ENCODE results near the gene UBE2O.

Gene UBE2O

DNA sequence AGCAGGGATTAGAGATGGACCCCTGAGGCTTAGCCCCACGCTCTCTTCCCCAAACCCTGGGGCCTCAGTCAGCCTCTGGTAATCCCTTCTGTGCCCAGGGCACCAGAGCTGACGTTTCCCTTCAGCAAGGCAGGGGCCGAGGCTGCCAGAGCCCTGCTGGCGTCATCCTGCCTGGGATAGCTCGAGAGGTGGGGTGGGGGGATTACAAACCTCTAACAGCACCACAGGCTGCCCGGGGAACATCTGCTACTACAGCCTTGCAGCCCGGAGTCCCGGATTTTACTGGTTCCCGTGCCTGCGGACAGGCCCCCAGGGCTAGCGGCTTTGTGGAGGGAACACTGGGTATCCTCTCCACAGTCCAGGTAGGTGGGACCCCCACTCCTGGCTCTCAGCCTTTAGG lies 14.4 kb upstream of the UBE2O start, which contains the start of gene AANAT:
Gene AANAT, plus strand, starts transcription at position 238 of the 400 bp plus-strand sequence. CDS start 1,144 bp downstream, outside the sequence.
- no peak for TF ChIP-seq CTCF (IDR thresholded peaks at IDR 0.05; ENCODE audit: low read length, missing control alignments)
- no peak for DNase-seq (ENCODE audit: low read depth)
- H3K4me3 ChIP-seq (replicated peaks; ENCODE audit: low read depth, low read length): no peak within 1 kb of the TSS

- DNase-seq (ENCODE audit: low read depth): no peak
- TF ChIP-seq CTCF (IDR thresholded peaks at IDR 0.05; ENCODE audit: low read length, missing control alignments): no peak
- H3K4me3 ChIP-seq (replicated peaks; ENCODE audit: low read depth, low read length): no peak overlapping the region
Measured at GRCh38 chr17:76466775-76467130, 13.8 kb upstream of the UBE2O start.

GRCh38 chr17:76462556-76463290 lies 9.8 kb upstream of the UBE2O start:
- H3K4me3 ChIP-seq (replicated peaks; ENCODE audit: low read depth, low read length): no peak overlapping the region
- no peak for DNase-seq (ENCODE audit: low read depth)
- no peak for TF ChIP-seq CTCF (IDR thresholded peaks at IDR 0.05; ENCODE audit: low read length, missing control alignments)

DNA sequence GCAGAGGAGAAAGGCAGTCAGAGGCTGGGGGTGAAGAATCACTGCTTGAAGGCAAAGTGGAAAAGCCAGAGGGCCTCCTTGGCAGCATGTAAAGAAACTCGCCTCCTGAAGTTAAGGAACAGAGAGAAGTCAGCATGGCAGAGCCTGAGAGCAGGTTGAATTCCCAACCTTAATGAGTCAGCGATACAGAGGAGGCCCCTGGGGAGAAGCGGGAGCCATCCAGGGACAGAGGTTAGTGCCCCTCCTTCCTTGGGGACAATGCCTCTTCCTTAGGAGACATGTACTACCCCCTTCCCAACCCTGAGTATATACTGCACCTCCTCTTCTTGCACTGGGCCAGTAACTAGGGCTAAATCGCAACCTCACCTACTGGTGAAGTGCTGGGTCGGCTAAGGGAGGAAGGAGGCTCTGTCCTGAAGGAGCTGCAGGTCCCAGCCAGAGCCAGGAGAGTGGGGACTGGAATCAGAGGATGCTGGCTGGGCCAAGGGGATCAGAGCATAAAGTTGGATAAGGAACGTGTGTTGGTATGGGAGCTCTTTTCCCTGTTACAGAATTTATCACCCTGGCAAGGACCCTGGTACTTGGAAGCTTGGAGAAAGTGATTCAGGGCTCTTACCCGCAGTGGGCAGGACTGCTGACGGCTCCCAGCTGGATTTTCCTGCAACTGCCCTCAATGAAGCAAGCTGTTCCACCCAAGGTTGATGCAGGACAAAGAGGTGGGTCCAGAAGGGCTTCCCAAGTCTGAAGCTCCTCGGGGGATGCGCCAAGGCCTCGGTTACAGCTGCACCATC lies 9.0 kb upstream of the UBE2O start:
- no peak overlapping the region for H3K4me3 ChIP-seq (replicated peaks; ENCODE audit: low read depth, low read length)
- no peak for TF ChIP-seq CTCF (IDR thresholded peaks at IDR 0.05; ENCODE audit: low read length, missing control alignments)
- peak; percentile 47 for DNase-seq (ENCODE audit: low read depth)

DNA sequence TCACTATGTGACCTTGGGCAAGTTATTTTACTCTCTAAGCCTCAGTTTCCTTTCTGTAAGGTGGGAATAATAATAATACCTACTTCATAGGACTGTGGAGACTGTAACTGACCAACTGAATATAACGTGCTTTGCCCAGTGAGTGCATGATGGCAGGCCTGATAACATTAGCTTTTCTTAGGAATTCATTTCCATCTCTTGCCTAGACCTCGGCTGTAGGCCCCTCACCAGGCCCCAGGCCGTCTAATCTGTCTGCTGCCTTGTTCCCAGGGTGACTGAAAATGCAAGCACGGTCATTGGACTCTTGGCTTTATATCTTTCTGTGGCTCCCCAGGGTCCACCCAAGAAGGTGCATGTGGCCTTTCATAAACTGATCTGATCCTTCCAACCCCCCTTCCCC lies 6.7 kb upstream of the UBE2O start:
- no peak for TF ChIP-seq CTCF (IDR thresholded peaks at IDR 0.05; ENCODE audit: low read length, missing control alignments)
- no peak overlapping the region for H3K4me3 ChIP-seq (replicated peaks; ENCODE audit: low read depth, low read length)
- DNase-seq (ENCODE audit: low read depth): no peak

DNA sequence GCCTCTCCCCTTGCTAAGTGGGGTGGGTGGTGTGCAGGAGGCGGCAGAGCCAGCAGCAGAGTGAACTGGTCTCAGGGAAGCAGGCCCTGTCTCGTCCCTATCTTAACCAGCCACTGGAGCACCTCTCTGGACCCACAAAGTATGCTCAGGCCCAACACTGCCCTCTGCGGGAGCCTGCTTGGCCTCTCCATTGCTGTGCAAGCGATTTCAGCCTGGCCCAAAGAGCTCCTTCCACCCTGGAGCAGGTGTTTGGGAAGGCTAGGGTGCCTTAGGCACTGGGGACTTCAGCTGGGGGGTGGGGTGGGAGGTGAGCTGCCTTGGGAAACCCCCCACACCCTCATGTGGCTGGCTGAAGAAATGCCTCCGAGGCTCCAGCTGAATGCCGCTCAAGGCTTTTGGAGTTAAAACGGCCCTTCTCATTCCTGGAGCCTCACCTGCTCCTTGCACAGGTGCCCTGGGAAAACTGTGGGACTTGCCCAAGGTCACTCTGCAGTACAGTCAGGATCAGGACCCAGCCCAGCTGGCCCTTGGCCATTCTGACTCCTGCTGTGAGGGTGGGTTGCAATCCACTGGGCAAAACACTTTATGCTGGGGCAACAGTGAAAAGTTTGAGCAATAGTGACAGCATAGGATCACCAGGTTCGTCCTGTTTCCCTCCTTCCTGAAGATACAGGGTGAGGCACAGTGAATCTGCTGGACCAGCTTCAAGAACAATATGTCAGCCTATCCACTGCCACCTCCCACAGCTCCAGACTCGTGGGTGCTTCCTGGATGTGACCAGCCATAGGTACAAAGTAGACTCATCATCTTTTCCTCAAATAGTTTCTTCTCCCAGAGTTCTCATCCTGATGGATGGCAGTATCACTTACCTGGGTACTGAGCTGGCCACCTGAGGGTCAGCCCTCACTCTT lies 5.9 kb upstream of the UBE2O start:
- peak; percentile 77 for TF ChIP-seq CTCF (IDR thresholded peaks at IDR 0.05; ENCODE audit: low read length, missing control alignments)
- no peak overlapping the region for H3K4me3 ChIP-seq (replicated peaks; ENCODE audit: low read depth, low read length)
- peak; percentile 73 for DNase-seq (ENCODE audit: low read depth)

All from fibroblast of pulmonary artery (primary cell).